Lung (tissue), 12 donors: ENCODE measurements around the gene CDH23. TPM values are rescaled to one million over a fixed set of nuclear protein-coding genes. Genes with fewer than 3 reads are reported as not detected.

Experiments
- ATAC-seq: fragments of 200-7000 bp; cut with Tn5 transposase; one replicate; pipeline ENCODE4 v1.9.1; 2020; ENCODE audit warnings: moderate number of reproducible peaks; ENCODE audit not compliant: insufficient read depth, low FRiP score
- DNase-seq, 3 donors: peaks; one replicate each; pipeline ENCODE4 v3.0.0-alpha.2; 2013 to 2017
- H3K27ac ChIP-seq, 2 donors: one replicate each; pipeline ENCODE4 v1.5.1; 2013; ENCODE audit warnings: mild to moderate bottlenecking in 2 of 2, moderate library complexity in 2 of 2, control low read depth in 1 of 2, inconsistent platforms in 1 of 2, low read depth in 1 of 2, low read length in 1 of 2
- H3K27me3 ChIP-seq, 3 donors: one replicate each; pipeline ENCODE4 v1.5.1; 2013; ENCODE audit warnings: low read length in 2 of 3; ENCODE audit not compliant: control insufficient read depth in 3 of 3, insufficient read depth in 3 of 3
- H3K36me3 ChIP-seq, 4 donors: one replicate each; pipeline ENCODE4 v1.5.1; 2013; ENCODE audit warnings: low read length in 4 of 4, mild to moderate bottlenecking in 1 of 4, moderate library complexity in 1 of 4; ENCODE audit not compliant: control insufficient read depth in 4 of 4, insufficient read depth in 4 of 4
- H3K4me1 ChIP-seq, 5 donors: one replicate each; pipeline ENCODE4 v1.5.1; 2013; ENCODE audit warnings: low read length in 5 of 5, mild to moderate bottlenecking in 2 of 5, moderate library complexity in 1 of 5; ENCODE audit not compliant: control insufficient read depth in 5 of 5, insufficient read depth in 5 of 5
- H3K4me3 ChIP-seq: one replicate; pipeline ENCODE4 v1.5.1; 2013; ENCODE audit warnings: mild to moderate bottlenecking, control low read depth, moderate library complexity
- H3K9ac ChIP-seq, 2 donors: one replicate each; pipeline ENCODE4 v1.5.1; 2013; ENCODE audit warnings: low read length in 2 of 2, control low read depth in 1 of 2; ENCODE audit not compliant: insufficient read depth in 1 of 2
- H3K9me3 ChIP-seq, 4 donors: one replicate each; pipeline ENCODE4 v1.5.1; 2013; ENCODE audit warnings: low read length in 3 of 4, mild to moderate bottlenecking in 1 of 4, moderate library complexity in 1 of 4; ENCODE audit not compliant: control insufficient read depth in 4 of 4, insufficient read depth in 3 of 4
- WGBS, 2 donors: extraction: QIAGEN DNeasy Blood & Tissue Kit; methylation state at CpG; one replicate each; pipeline ENCODE4 v1.1.7; 2013; 5-methylcytosine and 5-hydroxymethylcytosine counted together
- polyA plus RNA-seq, 2 donors: library from polyadenylated mRNA; stranded (reverse); fragments of 200-250 nt; gene quantifications; one replicate each; pipeline ENCODE4 v1.2.1, GENCODE V29; 2013
- total RNA-seq, 2 donors: library from RNA; depleted of rRNA in 1 of 2; stranded (reverse); fragments of >200 nt in 1 of 2; gene quantifications; one replicate each; pipeline ENCODE4 v1.2.1, GENCODE V29; 2014 to 2021
- TF ChIP-seq, protein P1 (sequence below): IDR thresholded peaks from 2 replicates; pipeline ENCODE4 v1.5.1; 2012; ENCODE audit warnings: mild to moderate bottlenecking; ENCODE audit errors: control extremely low read depth, extremely low read depth
- donor health status: control.
- donor health status: control.
- donor health status: Bipolar disorder and iron deficiency.
- donor health status: healthy.
- donor health status: DM: yes; HTN: yes; CAD: no.

The CDH23 gene
- total and polyA plus RNA-seq, 4 donors = 4.5 to 29.5 (median 6.0) TPM

DNA sequence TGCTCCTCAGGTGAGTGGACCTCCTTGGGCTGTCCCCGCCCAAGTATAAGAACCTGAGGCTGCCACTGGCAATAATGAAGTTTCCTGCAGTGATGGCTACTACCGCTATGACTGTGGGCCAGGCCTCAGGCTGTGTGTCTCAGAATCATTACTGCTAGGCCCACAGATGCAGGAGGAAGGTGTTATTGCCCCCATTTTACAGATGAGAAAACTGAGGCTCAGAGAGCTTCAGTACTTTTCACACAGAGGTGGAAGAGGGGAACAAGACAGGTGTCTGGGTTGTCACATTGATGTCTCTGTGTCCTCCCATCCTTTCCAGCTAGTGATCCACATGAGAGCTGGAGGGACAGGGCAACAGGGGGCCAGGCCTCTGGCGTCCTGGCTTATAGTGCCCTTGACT lies 155.2 kb downstream of the CDH23 start:
- ATAC-seq (no peak), DNase-seq (no peak)
- Histone ChIP-seq H3K9ac (no peak overlapping the region), H3K9me3 (no peaks in the 10 kb centered on the region), H3K27ac (no peak overlapping the region), H3K4me1 (peaks cover 0 to 14% (median 9%) of the 10 kb centered on the region in 5 donors), H3K4me3 (no peak overlapping the region), H3K27me3 (no peaks in the 10 kb centered on the region), H3K36me3 (no peaks in the 10 kb centered on the region)
- 92 to 96% methylated on average over 3 of the region's 3 CpGs for WGBS, 2 donors
- TF ChIP-seq, protein P1, sequence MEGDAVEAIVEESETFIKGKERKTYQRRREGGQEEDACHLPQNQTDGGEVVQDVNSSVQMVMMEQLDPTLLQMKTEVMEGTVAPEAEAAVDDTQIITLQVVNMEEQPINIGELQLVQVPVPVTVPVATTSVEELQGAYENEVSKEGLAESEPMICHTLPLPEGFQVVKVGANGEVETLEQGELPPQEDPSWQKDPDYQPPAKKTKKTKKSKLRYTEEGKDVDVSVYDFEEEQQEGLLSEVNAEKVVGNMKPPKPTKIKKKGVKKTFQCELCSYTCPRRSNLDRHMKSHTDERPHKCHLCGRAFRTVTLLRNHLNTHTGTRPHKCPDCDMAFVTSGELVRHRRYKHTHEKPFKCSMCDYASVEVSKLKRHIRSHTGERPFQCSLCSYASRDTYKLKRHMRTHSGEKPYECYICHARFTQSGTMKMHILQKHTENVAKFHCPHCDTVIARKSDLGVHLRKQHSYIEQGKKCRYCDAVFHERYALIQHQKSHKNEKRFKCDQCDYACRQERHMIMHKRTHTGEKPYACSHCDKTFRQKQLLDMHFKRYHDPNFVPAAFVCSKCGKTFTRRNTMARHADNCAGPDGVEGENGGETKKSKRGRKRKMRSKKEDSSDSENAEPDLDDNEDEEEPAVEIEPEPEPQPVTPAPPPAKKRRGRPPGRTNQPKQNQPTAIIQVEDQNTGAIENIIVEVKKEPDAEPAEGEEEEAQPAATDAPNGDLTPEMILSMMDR = no peak

DNA sequence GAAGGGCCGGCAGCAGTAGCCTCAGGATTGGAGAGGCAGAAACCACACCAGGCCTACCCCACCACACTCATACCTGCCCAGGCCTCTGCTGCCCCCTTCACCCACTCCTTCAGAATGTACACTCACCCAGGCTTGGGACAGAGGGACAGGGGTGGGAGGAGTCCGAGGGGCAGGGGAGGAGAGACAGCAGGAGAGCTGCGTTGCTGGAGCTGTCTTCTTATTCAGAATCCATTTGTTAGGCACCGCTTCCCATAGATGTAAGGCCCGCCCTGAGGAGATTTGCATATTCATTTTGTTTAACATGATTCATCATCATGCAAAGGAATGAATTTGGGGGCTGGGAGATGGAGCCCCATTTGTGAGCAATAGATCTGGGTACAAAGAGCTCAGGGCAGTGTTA lies 156.7 kb downstream of the CDH23 start:
- Histone ChIP-seq H3K27ac (no peak overlapping the region), H3K4me1 (peaks cover 0 to under 1% (median 0%) of the 10 kb centered on the region in 5 donors), H3K4me3 (no peak overlapping the region), H3K27me3 (no peaks in the 10 kb centered on the region), H3K9ac (no peak overlapping the region), H3K9me3 (no peaks in the 10 kb centered on the region), H3K36me3 (no peaks in the 10 kb centered on the region)
- TF ChIP-seq, protein P1 = no peak
- 64 to 77% methylated on average over 5 of the region's 5 CpGs for WGBS, 2 donors
- no peak for DNase-seq
- no peak for ATAC-seq

- no peaks in the 10 kb centered on the region for H3K4me1 ChIP-seq
- 27 to 58% methylated on average over 2 of the region's 2 CpGs for WGBS, 2 donors
- no peak for ATAC-seq
Measured at GRCh38 chr10:71554671-71555070, 158.0 kb downstream of the CDH23 start.

More at GRCh38 chr10:71554671-71555070, 158.0 kb downstream of the CDH23 start:
- Histone ChIP-seq H3K27ac (no peak overlapping the region), H3K27me3 (no peaks in the 10 kb centered on the region), H3K4me3 (no peak overlapping the region), H3K36me3 (no peaks in the 10 kb centered on the region), H3K9ac (no peak overlapping the region), H3K9me3 (no peaks in the 10 kb centered on the region)
- TF ChIP-seq, protein P1 = no peak
- DNase-seq = no peak
